T-helper 2 cell (primary cell): ENCODE measurements around the gene SLC16A3.
A peak's percentile ranks its signal among the peaks of the same experiment; 100 is the strongest.
"Not testable (repeated sequence)": the region's sequence is repeated elsewhere in the genome, so short reads cannot be mapped to it uniquely, and the experiment has no call there.

Experiments
- DNase-seq, 5 experiments: peaks; one replicate each; pipeline versions ENCODE4 v3.0.0 to v3.0.0-alpha.2; 2012 to 2022

Gene SLC16A3

DNA sequence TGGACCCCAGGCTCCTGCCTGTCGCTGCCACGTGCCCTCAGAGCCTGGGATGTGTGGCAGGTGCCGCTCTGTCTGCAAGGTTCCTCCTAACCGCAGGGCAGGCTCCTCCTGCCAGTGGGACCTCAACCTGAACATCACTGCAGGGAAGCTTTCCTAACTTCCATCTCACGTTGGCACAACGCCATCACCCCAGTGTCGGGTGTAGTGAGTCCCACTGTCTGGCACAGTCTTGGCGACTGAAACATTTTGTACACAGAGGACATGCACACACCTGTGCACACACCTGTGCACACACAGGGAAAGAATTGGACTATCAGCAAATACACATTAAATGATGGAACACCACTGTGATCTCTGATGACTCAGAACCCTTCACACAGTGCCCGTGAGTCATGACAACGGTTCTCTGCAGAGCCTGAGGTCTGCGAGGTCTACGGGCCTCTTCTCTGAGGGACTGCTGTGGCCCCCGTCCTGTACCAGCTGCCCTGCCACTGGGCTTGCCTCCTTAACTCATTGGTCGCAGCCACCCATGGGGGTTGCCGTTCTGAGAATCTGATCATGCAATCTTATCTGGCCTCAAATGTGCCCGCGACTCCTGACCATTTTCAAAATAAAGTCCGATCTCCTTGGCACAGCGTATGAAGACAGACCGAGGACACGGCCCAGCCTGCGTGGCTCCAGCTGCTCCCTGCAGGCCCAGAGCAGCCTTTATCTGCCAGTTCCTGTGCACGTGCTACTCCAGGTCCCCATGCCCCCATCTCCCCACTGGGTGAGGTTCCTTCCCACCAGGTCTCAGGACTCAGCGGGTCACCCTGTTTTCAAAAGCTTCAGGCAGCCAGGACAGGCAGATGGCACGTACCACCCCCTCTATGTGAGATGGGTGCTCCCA, 23.8 kb upstream of the SLC16A3 start:
- no peak for DNase-seq

DNA sequence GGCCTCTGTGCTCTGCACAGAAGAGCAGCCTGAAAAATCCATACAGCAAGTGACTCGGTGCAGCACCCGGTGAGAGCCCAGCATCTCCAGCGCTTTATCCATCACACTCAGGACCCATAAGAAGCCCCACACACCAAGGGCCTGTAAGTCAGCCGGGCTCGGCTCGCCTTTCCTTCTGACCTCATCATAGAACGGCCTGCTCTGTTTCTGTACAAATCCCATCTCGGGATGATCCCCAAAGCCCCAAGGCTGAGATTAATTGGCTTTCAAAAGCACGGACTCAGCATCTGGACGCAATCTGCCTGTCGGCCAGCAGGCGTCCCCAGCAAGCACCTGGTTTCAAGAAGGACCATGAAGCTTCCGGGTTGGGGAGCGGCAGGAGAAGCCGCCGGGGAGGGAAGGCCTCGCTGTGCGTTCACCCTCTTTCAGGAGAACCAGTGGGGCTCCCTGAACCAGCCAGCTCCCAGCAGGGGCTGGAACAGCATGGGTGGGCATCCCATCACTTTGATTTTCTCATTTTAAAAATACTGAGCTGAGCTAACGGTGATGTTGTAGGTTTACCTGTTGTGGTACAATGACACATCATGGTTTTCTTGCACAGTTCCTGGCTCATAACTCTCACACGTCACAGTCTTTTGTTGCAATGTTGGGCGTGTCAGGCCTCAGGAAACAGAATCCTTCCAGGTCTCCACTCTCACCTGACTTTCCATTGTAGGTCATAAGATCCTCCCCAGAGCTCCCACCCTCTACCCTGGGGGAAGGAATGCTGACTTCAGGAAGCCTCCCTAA, 22.9 kb upstream of the SLC16A3 start:
- peak; percentile 50 to 92 (median 71) for DNase-seq

DNA sequence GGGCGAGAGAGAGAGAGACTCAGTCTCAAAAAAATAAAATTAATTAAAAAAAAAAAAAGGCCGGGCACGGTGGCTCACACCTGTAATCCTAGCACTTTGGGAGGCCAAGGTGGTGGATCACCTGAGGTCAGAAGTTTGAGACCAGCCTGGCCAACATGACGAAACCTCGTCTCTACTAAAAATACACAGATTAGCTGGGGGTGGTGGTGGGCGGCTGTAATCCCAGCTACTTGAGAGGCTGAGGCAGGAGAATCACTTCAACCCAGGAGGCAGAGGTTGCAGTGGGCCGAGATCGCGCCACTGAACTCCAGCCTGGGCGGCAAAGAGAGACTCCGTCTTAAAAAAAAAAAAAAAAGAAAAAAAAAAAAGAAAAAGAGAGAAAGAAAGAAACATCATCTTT, 18.2 kb upstream of the SLC16A3 start:
- not testable (repeated sequence) for DNase-seq

DNA sequence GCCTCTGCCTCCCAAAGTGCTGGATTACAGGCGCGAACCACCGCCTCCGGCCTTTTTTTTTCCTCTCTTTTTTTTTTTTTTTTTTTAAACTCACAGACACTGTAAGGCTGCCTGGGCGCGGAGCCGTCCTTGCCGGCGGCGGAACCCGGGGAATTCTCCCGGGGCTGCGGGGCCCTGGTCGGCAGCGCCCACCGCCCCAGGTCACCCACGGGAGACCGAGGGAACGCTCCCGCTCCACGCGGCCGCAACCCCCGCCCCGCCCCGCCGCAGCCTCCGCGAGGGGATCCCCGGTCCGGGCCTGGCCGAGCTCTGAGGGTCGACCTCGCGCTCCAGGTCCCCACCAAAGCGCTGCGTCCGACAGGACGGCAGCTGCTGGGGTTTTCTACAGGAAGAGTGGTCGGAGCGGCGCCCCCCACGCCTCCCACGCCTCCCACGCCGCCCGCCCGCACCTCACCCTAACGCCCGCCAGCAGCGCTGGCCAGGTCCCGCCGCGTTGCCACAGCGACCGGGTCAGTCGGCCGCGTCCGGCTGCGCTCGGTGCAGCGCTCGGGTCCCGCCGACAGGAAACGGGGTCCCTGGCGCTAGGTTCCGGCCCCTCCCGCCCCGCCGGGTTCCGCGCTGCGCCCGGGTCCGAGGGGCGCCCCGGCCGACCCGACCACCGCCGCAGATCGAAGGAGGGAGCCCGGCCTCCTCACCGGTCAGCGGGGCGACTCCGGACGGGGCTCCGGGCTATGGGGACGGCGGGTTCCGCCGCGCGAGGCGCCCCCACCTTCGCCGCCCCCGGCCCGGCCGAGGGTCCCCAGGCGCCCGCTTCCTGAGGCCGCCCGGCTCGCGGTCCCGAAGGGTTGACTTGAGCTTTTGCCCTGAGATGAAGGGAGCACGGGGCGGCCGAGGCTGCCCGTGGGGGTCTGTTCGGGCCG, 16.3 kb upstream of the SLC16A3 start, which contains the start of gene CCDC57:
TSS of gene CCDC57 (minus strand) at position 512 of the 920 bp plus-strand sequence. CDS start 10,898 bp downstream, outside the sequence.
- DNase-seq = peak in 3 of 5 experiments; percentile 37 to 80 (median 56)

DNA sequence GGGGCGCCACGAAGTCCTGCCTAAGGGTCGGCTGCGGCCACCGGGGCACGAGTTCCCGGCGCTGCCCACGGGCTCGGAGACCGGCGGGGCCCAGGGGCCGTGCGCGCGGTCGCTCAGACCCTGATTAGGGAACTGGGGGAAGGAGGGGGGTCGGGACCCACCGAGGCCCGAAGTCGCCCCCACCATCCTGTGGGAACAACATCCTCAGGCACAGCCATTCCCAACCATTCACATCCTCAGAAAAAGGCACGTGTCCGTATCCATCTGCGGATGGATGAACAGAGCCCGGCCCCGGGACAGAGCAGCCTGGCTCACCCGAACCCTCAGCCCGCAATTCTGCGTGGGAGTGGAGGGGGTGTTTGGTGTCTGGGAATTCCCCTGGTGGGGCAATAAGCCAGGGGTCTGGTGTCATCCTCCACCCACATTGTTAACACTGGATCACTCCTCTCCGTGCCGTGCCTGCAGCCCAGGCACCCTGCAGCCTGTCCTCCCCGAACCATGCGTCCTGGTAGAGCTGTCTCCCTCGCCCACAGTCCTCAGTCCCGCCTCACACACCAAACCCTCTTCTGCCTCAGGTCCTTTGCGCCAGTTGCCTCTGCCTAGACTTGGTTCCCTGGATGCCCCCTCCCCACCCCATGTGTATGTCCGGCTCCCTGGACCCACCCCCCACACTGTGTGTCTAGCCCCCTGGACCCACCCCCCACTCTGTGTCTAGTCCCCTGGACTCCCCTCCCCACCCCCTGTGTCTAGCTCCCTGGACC, 15.4 kb upstream of the SLC16A3 start:
- peak in 3 of 5 experiments; percentile 49 to 80 (median 67) for DNase-seq

DNA sequence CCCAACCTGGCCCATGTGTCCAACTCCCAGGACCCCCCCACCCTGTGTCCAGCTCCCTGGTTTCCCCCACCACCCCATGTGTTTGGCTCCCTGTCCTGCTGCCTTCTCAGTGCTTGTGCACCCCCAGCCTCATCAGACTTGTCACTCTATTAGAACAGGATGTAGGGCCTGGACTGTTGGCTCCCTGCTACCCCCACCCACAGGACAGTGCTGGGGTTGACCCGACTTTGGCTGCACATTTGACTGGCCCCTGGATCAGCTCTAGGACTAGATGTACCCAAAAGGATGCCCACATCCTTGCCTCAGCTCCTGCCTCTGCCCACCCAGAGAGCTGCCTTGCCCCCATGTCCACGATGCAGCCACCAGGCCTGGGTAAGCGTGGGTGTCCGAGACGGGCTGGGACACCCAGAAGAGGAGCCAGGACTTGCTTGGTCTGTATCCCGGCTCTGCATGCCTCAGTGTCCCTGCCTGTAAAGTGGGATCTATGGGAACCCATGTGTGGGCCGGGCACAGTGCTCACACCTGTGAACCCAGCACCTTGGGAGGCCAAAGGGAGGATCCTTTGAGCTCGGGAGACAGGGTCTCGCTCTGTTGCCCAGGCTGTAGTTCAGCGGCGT, 14.7 kb upstream of the SLC16A3 start:
- DNase-seq = no peak

DNA sequence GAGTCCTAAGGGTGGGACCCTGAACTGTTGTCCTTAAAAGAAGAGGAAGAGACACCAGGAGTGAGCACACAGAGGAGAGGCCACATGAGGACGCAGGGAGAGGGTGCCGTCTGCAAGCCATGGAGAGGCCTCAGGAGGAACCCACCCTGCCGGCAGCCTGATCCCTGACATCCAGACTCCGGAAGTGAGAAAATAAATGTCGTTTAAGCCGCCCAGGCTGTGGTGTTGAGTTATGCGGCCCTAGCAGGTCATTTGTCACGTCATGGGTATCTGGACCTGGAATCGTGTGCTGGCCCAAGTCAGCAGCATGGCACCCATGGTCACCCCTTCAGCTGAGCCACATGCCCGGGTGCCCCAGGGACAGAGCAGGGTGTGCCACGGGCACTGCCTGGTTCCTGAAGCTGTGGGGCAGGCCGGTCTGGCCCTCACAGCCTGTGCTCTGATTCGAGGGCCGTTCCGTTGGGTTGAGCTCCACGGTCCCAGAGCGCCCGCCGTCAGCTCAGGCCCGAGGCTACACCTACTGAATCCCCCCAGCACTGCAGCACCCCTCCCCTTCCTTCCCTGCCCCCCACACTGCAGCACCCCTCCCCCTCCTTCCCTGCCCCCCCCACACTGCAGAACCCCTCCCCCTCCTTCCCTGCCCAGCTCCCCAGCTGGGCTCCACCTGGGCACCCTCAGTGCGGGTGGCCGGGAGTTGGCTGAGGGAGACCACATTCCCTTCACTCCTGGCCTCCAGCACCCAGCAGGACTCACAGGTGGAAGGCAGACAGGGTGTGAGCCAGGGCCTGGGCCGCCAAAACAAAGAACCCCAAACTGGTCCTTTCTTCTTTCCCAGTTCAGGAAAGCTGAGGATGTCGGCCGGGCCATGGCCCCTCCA, 13.5 kb upstream of the SLC16A3 start:
- DNase-seq = no peak

DNA sequence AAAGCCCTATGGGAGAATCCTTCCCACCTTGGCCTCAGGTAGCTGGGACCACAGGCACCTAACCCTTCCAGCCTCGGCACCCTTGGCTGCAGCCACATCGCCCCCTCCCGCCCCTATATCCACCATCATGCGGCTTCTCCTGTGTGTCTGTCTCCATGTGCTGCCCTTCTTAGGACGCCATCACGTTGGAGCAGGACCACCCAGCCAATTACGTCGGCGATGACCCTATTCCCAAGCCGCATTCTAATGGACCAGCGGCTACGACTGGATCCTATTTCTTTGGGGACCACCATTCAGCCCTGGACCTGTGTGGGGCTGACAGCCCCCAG, 12.9 kb upstream of the SLC16A3 start:
- DNase-seq = no peak

DNA sequence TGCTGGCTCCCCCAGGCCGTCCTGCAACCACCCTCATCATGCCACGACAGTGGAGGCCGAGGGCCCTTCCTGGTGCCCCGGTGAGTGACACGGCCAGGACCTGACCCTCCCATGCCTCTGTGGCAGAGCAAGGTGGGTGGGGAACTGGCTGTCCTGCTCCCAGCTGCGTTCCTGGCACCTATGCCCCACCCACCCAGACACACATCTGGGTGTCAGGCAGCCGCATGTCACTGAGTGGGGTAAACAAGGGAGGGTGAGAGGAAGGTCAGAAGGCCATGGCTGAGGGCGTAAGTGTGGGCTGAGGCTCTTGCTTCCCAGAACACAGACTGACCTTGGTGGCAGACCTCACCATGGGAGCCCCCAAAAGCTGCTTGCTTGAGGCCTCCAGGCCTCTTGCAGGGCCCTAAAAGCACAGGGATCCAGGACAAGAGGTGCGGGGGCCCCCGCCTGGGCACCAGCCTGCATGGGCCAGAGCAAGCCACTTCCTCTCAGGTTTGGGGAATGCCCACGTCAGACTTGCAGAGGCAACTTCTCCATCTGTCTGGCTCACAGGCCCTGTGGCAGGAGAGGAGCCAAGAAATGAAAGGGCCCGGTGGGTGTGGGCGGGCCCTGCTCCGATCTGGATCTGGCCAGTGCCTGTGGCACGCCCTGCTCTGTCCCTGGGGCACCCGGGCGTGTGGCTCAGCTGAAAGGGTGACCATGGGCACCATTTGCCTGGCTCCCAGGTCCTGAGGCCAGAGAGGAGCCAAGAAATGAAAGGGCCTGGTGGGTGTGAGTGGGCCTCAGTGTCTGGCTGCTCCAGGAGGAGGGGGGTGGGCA, 12.3 kb upstream of the SLC16A3 start:
- DNase-seq = peak in 2 of 5 experiments; percentile 74 to 77

DNA sequence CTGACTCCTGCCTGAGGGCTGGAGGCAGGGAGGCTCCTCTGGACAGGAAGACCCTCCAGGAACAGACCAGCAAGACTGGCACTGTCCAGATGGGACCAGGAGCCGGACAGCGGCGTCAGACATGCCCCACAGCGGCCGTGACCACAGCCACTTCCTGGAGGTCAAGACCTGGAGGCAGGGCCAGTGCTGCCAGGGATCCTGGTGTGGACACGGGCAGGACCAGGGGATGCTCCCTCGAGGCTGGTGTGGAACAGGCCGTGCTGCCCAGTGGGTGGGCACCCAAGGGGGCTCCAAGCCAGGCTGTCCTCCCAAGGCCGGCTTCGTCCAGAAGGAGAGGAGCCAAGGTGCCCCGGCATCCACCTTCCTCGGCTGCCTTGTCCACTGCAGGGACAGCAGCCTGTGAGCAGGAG, 11.7 kb upstream of the SLC16A3 start:
- DNase-seq = no peak

DNA sequence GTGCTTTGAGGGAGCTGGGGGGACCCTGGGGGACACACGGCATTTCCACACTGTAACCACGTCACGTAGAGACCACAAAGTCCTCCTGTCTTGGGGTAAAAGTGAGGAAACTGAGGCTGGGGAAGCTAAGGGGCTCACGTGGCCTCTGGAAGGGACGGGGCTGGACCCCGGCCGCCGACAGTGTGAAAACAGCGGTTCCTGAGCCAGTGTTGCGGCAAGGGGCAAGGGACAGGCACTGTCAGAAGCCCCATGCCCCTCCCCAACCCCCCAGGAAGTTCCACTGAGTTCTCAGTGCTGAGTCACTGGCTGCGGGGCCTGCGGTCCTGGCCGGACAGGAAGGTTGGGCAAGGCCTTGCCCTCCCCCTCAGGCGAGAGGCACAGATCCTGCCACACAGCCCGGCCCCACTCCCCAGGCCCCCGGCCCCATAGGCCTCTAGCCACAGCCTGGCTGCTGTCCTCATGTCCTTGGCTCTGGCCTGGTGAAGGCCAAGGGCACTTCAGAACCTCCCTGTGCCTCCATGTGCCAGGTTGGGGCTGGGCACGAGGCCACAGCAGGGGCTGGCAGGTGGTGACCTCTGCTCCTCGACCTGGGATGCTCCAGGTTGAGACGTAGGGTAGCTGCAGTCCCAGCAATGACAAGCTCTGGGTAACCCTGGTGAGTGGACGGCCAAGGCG, 11.2 kb upstream of the SLC16A3 start:
- DNase-seq = no peak

DNA sequence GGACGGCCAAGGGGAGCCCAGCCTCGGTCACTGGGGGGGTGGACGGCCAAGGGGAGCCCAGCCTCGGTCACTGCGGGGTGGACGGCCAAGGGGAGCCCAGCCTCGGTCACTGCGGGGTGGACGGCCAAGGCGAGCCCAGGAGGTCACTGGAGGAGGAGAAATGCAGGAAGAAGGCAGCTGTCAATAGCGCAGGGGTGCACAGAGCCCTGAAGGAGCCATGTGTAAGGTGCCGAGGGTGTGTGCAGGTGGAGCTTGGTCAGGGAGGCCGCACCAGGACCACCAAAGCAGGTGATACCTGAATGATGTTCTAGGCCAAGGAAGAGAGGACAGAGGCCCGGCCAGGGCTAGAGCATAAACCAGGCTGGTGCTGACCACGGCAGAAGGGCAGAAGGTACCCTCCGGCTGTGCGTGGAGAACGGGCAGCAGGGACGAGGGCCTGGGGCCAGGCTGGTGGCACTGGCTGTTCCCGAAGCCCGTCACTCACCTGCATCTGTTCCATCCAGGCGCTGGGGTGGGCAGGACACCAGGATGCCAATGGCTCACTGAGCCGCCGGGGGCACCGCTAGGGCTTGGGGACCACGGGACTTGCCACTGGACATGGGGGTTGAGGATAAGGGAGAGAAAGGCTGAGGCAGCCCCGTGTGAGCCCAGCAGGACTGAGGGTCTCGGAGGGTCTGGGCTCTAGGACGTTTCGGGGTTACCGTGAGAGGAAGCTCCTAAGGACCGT, 10.3 kb upstream of the SLC16A3 start:
- no peak for DNase-seq

DNA sequence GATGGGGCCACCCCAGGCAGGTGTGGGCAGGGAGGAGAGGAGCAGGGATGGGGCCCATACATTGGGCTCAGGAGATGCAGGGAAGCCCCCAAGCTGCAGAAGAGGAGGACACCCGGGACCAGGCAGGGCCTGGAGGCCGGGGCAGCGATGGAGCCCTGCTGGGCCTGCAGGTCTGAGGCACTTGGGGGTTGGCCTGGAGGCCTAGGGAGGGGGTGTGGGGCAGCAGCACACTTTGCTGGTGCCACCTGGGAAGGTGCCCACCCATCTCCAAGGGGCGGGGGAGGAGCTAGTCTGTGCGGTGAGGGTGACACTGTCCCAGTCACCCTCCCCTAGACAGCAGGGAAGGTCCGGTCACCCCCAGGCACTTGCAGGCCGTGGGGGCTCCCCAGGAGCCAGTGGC, 9.8 kb upstream of the SLC16A3 start:
- DNase-seq = no peak

DNA sequence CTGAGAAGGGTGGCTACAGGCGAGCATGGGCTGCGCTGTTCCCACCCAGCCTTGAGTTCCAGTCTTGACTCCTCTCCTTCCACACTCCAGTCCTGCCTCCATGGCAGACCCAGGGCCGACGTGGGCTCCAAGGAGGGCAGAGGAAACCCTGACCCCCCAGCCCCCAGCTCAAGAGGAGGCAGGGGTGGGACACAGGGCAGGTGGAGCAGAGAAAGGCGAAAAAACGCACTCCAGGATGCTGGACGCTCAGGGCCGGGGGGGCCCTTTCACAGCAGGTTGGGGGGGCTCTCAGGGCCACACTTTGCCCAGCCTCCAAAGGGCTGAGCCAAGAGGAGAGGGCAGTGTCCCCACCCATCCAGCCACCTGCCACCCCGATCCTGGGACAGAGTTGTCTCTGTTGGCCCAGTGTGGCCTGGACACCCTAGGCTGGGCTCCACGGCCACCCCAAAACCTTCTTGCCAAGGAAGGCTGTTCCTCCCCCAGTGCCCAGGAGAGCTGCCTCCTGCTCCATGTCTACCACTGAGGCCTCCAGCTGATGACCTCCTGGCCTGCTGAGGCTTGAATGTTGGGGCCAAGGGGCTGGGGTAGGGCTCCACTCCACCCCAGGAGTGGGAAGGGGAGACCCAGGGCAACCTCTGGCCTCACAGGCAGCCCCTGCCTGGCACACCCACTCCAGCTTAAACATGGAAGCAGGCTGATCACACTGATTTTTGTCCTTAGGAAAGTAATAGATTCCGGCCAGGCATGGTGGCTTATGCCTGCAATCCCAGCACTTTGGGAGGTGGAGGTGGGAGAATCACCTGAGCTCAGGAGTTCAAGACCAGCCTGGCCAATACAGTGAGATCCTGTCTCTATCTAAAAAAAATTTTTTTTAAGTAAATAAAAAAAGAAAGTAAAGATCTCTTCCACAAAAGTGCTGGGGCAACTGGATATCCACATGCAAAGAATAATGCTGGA, 8.8 kb upstream of the SLC16A3 start:
- no peak for DNase-seq

DNA sequence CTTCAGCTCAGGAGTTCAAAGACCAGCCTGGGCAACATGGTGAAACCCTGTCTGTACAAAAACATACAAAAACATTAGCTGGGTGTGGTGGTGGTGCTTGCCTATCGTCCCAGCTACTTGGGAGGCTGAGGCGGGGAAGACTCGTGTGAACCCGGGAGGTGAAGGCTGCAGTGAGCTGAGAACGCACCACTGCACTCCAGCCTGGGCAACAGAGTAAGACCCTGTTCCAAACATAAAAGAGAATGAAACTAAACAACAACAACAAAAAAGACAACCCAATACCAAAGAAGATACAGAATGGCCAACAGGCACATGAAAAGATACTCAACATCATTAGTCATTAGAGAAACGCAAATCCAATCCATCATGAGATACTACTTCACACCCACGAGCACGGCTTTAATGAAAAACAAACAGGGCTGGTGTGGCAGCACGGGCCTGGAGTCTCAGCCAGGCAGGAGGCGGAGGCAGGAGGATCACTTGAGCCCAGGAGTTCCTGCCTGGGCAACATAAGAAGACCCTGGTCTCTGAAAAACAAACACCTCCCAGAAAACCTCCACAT, 7.4 kb upstream of the SLC16A3 start:
- no peak for DNase-seq

DNA sequence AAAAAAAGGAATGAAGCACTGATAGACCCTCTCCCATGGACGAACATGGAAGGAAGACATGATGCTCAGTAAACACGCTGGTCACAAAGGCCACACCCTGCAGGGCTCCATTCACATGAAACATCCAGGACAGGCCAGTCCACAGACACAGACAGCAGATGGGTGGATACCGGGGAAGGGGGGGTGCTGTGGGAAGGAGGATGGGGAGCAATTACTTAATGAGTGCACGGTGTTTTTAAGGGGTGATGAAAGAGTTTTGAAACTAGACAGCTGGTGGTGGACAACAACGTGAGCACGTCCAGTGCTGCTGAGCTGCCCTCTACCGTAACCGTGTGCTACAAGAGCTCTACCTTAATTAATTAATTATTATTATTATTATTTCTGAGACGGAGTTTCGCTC, 6.0 kb upstream of the SLC16A3 start:
- no peak for DNase-seq

DNA sequence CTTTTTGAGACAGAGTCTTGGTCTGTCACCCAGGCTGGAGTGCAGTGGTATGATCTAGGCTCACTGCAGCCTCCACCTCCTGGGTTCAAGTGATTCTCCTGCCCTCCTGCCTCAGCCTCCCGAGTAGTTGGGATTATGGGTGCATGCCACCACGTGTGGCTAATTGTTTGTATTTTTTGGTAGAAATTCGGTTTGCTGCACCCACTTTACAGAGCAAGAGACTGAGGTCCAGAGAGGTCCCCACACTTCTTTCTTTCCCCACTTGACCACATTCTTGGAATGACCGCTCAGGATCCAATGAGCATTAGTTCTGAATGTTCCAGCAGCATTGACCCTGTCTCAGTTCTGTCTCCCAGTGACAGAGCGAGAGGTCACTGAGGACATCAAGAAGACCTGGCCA, 5.3 kb upstream of the SLC16A3 start:
- no peak for DNase-seq
